Measurements from ENCODE around the gene SETD9. TPM values are rescaled to one million over a fixed set of nuclear protein-coding genes. Genes with fewer than 3 reads are reported as not detected.

The SETD9 gene
- total RNA-seq, 2 experiments from 2014 or later: 12.1 to 15.4 TPM

- Mint-ChIP-seq H3K9me3 (no peaks in the 10 kb centered on the region), H3K4me1 (no peaks in the 10 kb centered on the region), H3K4me3 (no peak overlapping the region), H3K27ac (no peak overlapping the region), H3K36me3 (no peaks in the 10 kb centered on the region), H3K27me3 (peaks cover 51% of the 10 kb centered on the region)
- no peak for DNase-seq
Measured at GRCh38 chr5:56959326-56959725, 49.9 kb downstream of the SETD9 start.

- no peak overlapping the region for H3K4me3 Mint-ChIP-seq
- no peak overlapping the region for H3K27ac Mint-ChIP-seq
- no peak for DNase-seq
- H3K9me3 Mint-ChIP-seq: no peaks in the 10 kb centered on the region
- H3K27me3 Mint-ChIP-seq: peaks cover 34% of the 10 kb centered on the region
- H3K36me3 Mint-ChIP-seq: no peaks in the 10 kb centered on the region
- H3K4me1 Mint-ChIP-seq: no peaks in the 10 kb centered on the region
Measured at GRCh38 chr5:56961746-56962145, 52.4 kb downstream of the SETD9 start.

- Mint-ChIP-seq H3K27me3 (peaks cover 30% of the 10 kb centered on the region), H3K9me3 (no peaks in the 10 kb centered on the region), H3K36me3 (no peaks in the 10 kb centered on the region), H3K4me3 (no peak overlapping the region), H3K4me1 (no peaks in the 10 kb centered on the region), H3K27ac (no peak overlapping the region)
- no peak for DNase-seq
Measured at GRCh38 chr5:56962286-56962685, 52.9 kb downstream of the SETD9 start.

- peaks cover 30% of the 10 kb centered on the region for H3K27me3 Mint-ChIP-seq
Measured at GRCh38 chr5:56963246-56963645, 53.9 kb downstream of the SETD9 start.

GRCh38 chr5:56964173-56964572 lies 54.8 kb downstream of the SETD9 start:
- H3K36me3 Mint-ChIP-seq: no peaks in the 10 kb centered on the region
- H3K4me3 Mint-ChIP-seq: no peak overlapping the region
- DNase-seq: no peak
- no peaks in the 10 kb centered on the region for H3K9me3 Mint-ChIP-seq
- H3K27ac Mint-ChIP-seq: no peak overlapping the region
- H3K4me1 Mint-ChIP-seq: no peaks in the 10 kb centered on the region
- peaks cover 22% of the 10 kb centered on the region for H3K27me3 Mint-ChIP-seq

More at GRCh38 chr5:56963246-56963645, 53.9 kb downstream of the SETD9 start:
- no peak overlapping the region for H3K4me3 Mint-ChIP-seq
- DNase-seq: no peak
- H3K4me1 Mint-ChIP-seq: no peaks in the 10 kb centered on the region
- no peak overlapping the region for H3K27ac Mint-ChIP-seq
- H3K36me3 Mint-ChIP-seq: no peaks in the 10 kb centered on the region
- H3K9me3 Mint-ChIP-seq: no peaks in the 10 kb centered on the region

Other genes starting within 250 kb of the SETD9 start
- 10 to 100 TPM; 10.1 to 10.6 TPM for gene MAP3K1, start 94.0 kb upstream of the SETD9 start, total RNA-seq
- 10 to 100 TPM; 15.8 to 16.7 TPM for gene MIER3, start 42.5 kb downstream of the SETD9 start, total RNA-seq

All from activated naive CD8-positive, alpha-beta T cell treated with anti-CD3 and anti-CD28 coated beads for 36 hours (primary cell).